Right lobe of liver (tissue), 6 donors: ENCODE data around the gene KRTAP17-1. TPM values are rescaled to one million over a fixed set of nuclear protein-coding genes. Genes with fewer than 3 reads are reported as not detected.

Experiments used
- ATAC-seq, 4 donors: fragments of 200-7000 bp; cut with Tn5 transposase; one replicate each; pipeline ENCODE4 v1.9.1; 2020; ENCODE audit warnings: mild to moderate bottlenecking in 4 of 4, moderate library complexity in 4 of 4
- DNase-seq, 3 donors: peaks; one replicate each; pipeline ENCODE4 v3.0.0-alpha.2; 2020
- H3K27ac ChIP-seq, 3 donors: fragments of 200-600 bp; one replicate each; pipeline ENCODE4 v1.8.0; 2022
- H3K27me3 ChIP-seq, 2 donors: fragments of 200-600 bp; one replicate each; pipeline ENCODE4 v1.8.0; 2022
- H3K36me3 ChIP-seq, 4 donors: fragments of 200-600 bp; sonication (generic) in 1 of 4; one replicate each; pipeline versions ENCODE4 v1.5.1 to v1.8.0; 2017 to 2022; ENCODE audit warnings: control low read depth in 1 of 4
- H3K4me1 ChIP-seq, 4 donors: fragments of 200-600 bp; sonication (generic) in 1 of 4; one replicate each; pipeline versions ENCODE4 v1.5.1 to v1.8.0; 2017 to 2022; ENCODE audit warnings: control low read depth in 1 of 4
- H3K4me3 ChIP-seq, 3 donors: fragments of 200-600 bp; one replicate each; pipeline ENCODE4 v1.8.0; 2022
- H3K9me3 ChIP-seq, 4 donors: fragments of 200-600 bp; sonication (generic) in 1 of 4; one replicate each; pipeline versions ENCODE4 v1.5.1 to v1.8.0; 2017 to 2022; ENCODE audit warnings: control low read depth in 1 of 4
- CTCF ChIP-seq, 4 donors: fragments of 200-600 bp in 3 of 4; fragments of 450-650 bp in 1 of 4; IDR thresholded peaks; one replicate each; pipeline versions ENCODE4 v1.5.1 to v1.8.0; 2016 to 2022; ENCODE audit warnings: antibody characterized with exemption in 4 of 4, mild to moderate bottlenecking in 2 of 4
- POLR2A ChIP-seq: fragments of 450-650 bp; IDR thresholded peaks from one replicate; pipeline ENCODE4 v1.6.1; 2017; ENCODE audit warnings: antibody characterized with exemption, mild to moderate bottlenecking
- WGBS: methylation state at CpG from one replicate; pipeline ENCODE4 v1.1.6; 2018; ENCODE audit warnings: low coverage, low lambda C conversion rate; ENCODE audit not compliant: insufficient coverage; ENCODE audit errors: missing lambda C conversion rate; 5-methylcytosine and 5-hydroxymethylcytosine counted together
- intact Hi-C, 2 donors: fragments of 100-400 bp; cut with DNase I; formaldehyde crosslinking; loops; one replicate each; pipeline versions ENCODE4 v1.11.2 to v1.14.1; 2022
- total RNA-seq, 6 experiments: library from RNA; depleted of rRNA in 2 of 6; stranded (reverse); fragments of >200 nt in 2 of 6; fragmentation: NEBNext Ultra II Directional in 3 of 6; extraction: Animal tissue kit (Norgen Biotek cat#: 25700) in 3 of 6; gene quantifications; one replicate each; pipeline versions ENCODE4 v1.1.0 to v1.2.4, GENCODE V29; 2016 to 2023
- donor health status: DM: no; HTN: yes; CAD: no.
- donor health status: DM: no; HTN: no; CAD: no.
- donor health status: DM: no; HTN: no; CAD: no.
- donor health status: DM: no; HTN: yes; CAD: no.
- donor health status: DM: no; HTN: yes; CAD: no.

The KRTAP17-1 gene
- total RNA-seq, 6 experiments from 2014 or later = not detected

- Histone ChIP-seq H3K4me3 (no peak within 1 kb of the TSS), H3K9me3 (no peaks in the 10 kb centered on the region), H3K27me3 (no peaks in the 10 kb centered on the region), H3K4me1 (no peaks in the 10 kb centered on the region), H3K27ac (no peak within 1 kb of the TSS), H3K36me3 (no peaks in the 10 kb centered on the region)
- no peak for DNase-seq
- TF ChIP-seq CTCF (IDR thresholded peaks at IDR 0.05) = no peak
- TF ChIP-seq POLR2A = no peak
- intact Hi-C loops = no loop called here
- 21% methylated on average over 2 of the region's 7 CpGs for WGBS
- peak in 2 of 4 donors; percentile 13 to 22 for ATAC-seq
Observed at GRCh38 chr17:41308918-41309359, 6.6 kb downstream of the KRTAP17-1 start, which contains the start of gene KRTAP16-1. Gene KRTAP16-1, minus strand, starts transcription at chr17:41309309. Its CDS starts 56 bp downstream, at chr17:41309253.

- Histone ChIP-seq H3K27ac (no peak overlapping the region), H3K27me3 (no peaks in the 10 kb centered on the region), H3K36me3 (no peaks in the 10 kb centered on the region), H3K9me3 (no peaks in the 10 kb centered on the region), H3K4me3 (no peak overlapping the region), H3K4me1 (no peaks in the 10 kb centered on the region)
- no peak for TF ChIP-seq CTCF (IDR thresholded peaks at IDR 0.05)
- no peak for TF ChIP-seq POLR2A
- no peak for DNase-seq
- ATAC-seq = peak in 3 of 4 donors; percentile 45 to 50 (median 45)
- WGBS = 19% methylated on average over 3 of the region's 10 CpGs
- intact Hi-C loops = no loop called here
Observed at GRCh38 chr17:41308251-41308917, 7.1 kb downstream of the KRTAP17-1 start.

- 72% methylated on average over 9 of the region's 9 CpGs for WGBS
- Histone ChIP-seq H3K4me3 (no peak overlapping the region), H3K9me3 (no peaks in the 10 kb centered on the region), H3K27ac (no peak overlapping the region), H3K36me3 (no peaks in the 10 kb centered on the region), H3K27me3 (no peaks in the 10 kb centered on the region), H3K4me1 (no peaks in the 10 kb centered on the region)
- no peak for DNase-seq
- ATAC-seq = peak in 3 of 4 donors; percentile 25 to 38 (median 31)
- intact Hi-C loops = no loop called here
- TF ChIP-seq CTCF (IDR thresholded peaks at IDR 0.05) (no peak), POLR2A (no peak)
Observed at GRCh38 chr17:41307647-41308046, 7.9 kb downstream of the KRTAP17-1 start.

- Histone ChIP-seq H3K36me3 (no peaks in the 10 kb centered on the region), H3K27me3 (no peaks in the 10 kb centered on the region), H3K27ac (no peak overlapping the region), H3K9me3 (no peaks in the 10 kb centered on the region), H3K4me1 (no peaks in the 10 kb centered on the region), H3K4me3 (no peak overlapping the region)
- DNase-seq (no peak), ATAC-seq (no peak)
- intact Hi-C loops = no loop called here
- TF ChIP-seq CTCF (IDR thresholded peaks at IDR 0.05) (no peak), POLR2A (no peak)
- WGBS = 73% methylated on average over 12 of the region's 12 CpGs
Observed at GRCh38 chr17:41304091-41304490, 11.4 kb downstream of the KRTAP17-1 start.
